Measurements from ENCODE around the gene SH2B2. TPM values are rescaled to one million over a fixed set of nuclear protein-coding genes. Genes with fewer than 3 reads are reported as not detected.
"Not testable (repeated sequence)": the region's sequence is repeated elsewhere in the genome, so short reads cannot be mapped to it uniquely, and the experiment has no call there.

Gene SH2B2
- total RNA-seq, 1 donor from 2014 or later: 17.0 TPM

DNA sequence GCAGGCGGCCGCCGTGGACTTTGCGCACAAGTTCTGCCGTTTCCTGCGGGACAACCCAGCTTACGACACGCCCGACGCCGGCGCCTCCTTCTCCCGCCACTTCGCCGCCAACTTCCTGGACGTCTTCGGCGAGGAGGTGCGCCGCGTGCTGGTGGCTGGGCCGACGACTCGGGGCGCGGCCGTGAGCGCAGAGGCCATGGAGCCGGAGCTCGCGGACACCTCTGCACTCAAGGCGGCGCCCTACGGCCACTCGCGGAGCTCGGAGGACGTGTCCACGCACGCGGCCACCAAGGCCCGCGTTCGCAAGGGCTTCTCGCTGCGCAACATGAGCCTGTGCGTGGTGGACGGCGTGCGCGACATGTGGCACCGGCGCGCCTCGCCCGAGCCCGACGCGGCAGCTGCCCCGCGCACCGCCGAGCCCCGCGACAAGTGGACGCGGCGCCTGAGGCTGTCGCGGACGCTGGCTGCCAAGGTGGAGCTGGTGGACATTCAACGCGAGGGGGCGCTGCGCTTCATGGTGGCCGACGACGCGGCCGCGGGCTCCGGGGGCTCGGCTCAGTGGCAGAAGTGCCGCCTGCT is 14.1 kb downstream of the SH2B2 start:
- Histone ChIP-seq H3K27ac (no peak overlapping the region), H3K9me3 (no peaks in the 10 kb centered on the region), H3K4me3 (no peak overlapping the region), H3K36me3 (no peaks in the 10 kb centered on the region), H3K27me3 (ENCODE audit: low read depth) (no peaks in the 10 kb centered on the region), H3K4me1 (peaks cover 13% of the 10 kb centered on the region)
- intact Hi-C loops (cut with DNase I): no loop called here
- TF ChIP-seq, protein P1, sequence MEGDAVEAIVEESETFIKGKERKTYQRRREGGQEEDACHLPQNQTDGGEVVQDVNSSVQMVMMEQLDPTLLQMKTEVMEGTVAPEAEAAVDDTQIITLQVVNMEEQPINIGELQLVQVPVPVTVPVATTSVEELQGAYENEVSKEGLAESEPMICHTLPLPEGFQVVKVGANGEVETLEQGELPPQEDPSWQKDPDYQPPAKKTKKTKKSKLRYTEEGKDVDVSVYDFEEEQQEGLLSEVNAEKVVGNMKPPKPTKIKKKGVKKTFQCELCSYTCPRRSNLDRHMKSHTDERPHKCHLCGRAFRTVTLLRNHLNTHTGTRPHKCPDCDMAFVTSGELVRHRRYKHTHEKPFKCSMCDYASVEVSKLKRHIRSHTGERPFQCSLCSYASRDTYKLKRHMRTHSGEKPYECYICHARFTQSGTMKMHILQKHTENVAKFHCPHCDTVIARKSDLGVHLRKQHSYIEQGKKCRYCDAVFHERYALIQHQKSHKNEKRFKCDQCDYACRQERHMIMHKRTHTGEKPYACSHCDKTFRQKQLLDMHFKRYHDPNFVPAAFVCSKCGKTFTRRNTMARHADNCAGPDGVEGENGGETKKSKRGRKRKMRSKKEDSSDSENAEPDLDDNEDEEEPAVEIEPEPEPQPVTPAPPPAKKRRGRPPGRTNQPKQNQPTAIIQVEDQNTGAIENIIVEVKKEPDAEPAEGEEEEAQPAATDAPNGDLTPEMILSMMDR (IDR thresholded peaks at IDR 0.05): no peak
- ATAC-seq: no peak
- DNase-seq: no peak

DNA sequence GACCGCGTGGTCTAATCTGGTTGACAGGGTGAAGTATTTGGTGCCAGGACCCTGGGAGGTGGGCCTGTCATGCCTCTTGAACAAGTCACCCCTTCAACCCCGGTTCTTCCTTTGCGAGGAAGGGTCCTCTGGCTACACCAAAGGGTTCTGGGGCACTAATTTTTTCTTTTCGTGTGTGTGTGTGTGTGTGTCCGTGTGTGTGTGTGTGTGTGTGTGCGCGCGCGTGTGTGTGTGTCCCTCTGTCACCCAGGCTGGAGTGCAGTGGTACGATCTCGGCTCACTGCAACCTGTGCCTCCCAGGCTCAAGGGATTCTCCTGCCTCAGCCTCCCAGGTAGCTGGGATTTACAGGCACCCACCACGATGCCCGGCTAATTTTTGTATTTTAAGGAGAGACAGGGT is 14.7 kb downstream of the SH2B2 start:
- H3K27me3 ChIP-seq (ENCODE audit: low read depth); intact Hi-C loops (cut with DNase I); ATAC-seq; H3K9me3 ChIP-seq; H3K36me3 ChIP-seq; H3K27ac ChIP-seq; DNase-seq; H3K4me3 ChIP-seq: not testable (repeated sequence)
- H3K4me1 ChIP-seq: peaks cover 14% of the 10 kb centered on the region

DNA sequence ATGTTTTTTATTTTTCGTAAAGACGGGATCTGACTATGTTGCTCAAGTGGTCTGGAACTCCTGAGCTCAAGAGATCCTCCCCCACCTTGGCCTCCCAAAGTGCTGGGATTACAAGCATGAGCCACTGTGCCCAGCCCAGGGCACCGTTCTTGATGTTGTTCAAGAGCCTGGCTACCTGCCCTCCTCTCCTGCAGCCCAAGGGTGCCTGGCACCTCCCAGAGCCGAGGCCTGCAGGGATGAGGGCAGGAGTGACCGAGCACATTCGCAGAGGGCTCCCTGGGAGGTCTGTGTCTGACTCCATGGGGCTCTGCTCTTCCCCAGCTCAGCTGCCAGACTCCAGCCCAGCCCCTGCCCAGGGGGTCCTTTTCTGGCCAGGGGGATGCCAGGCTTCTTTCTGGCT is 15.4 kb downstream of the SH2B2 start:
- TF ChIP-seq, protein P1 (IDR thresholded peaks at IDR 0.05): no peak
- H3K27me3 ChIP-seq (ENCODE audit: low read depth): no peaks in the 10 kb centered on the region
- no peak for ATAC-seq
- H3K4me1 ChIP-seq: peaks cover 21% of the 10 kb centered on the region
- no peaks in the 10 kb centered on the region for H3K36me3 ChIP-seq
- no peak overlapping the region for H3K27ac ChIP-seq
- intact Hi-C loops (cut with DNase I): no loop called here
- H3K4me3 ChIP-seq: no peak overlapping the region
- no peaks in the 10 kb centered on the region for H3K9me3 ChIP-seq
- no peak for DNase-seq

DNA sequence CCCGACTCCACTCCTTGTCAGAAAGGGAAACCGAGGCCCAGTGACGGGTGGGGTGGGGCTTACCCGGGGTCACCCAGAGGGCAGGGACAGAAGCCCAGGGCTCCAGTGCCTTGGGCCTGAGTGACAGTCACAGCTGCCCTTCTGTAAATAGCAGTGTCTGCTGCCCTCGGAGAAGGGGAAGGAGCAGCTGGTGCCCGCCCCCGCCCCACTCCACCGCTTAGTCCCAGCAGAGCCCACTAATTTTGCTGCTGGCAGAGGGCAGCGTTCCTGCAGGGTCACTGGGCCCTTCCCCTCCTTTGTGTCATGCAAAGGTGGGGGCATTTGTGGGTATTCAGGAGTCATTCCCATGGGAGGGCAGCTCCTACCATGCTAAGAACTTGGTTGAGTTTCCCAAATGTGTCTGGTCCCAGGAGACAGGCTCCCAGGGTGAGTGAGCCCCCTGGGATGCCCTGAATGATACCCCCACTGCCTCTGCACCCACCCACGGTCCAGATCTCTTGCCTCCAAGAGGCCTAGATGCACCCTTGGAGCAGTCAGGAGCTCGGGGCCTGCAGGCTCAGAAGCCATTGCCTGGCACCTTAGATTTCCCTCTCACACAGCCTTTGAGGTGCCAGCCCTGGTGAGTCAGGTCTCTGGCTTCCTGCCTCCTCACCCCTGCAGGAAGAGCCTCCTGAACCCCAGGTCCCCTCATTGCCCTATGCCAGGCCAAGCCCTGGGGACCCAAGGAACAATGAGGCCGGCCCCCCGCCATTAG is 17.2 kb downstream of the SH2B2 start:
- peaks cover 28% of the 10 kb centered on the region for H3K4me1 ChIP-seq
- ATAC-seq: no peak
- H3K27me3 ChIP-seq (ENCODE audit: low read depth): no peaks in the 10 kb centered on the region
- no peaks in the 10 kb centered on the region for H3K9me3 ChIP-seq
- intact Hi-C loops (cut with DNase I): no loop called here
- H3K27ac ChIP-seq: no peak overlapping the region
- peaks cover 4% of the 10 kb centered on the region for H3K36me3 ChIP-seq
- H3K4me3 ChIP-seq: no peak overlapping the region
- no peak for DNase-seq
- TF ChIP-seq, protein P1 (IDR thresholded peaks at IDR 0.05): no peak

DNA sequence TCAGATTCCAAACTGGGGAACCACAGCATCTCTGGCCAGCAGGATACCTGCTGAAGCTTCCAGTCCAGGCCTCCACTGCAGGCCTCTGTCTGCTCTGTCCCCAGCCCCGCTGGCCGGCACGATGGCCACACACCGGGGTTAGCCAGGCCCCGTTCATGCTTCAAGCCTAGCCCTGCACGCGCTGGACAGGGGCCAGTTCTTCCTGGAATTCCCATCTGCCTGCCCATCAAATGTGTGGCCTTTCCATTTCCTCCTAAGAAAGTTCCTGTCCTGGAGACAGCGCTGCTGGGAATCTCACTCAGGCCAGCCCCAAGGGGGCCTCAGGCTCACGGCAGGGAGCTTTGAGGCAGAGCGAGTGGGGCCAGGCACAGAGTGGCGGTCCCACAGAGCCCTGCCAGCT is 18.0 kb downstream of the SH2B2 start:
- H3K27ac ChIP-seq: no peak overlapping the region
- intact Hi-C loops (cut with DNase I): no loop called here
- DNase-seq: no peak
- peaks cover 28% of the 10 kb centered on the region for H3K4me1 ChIP-seq
- H3K4me3 ChIP-seq: no peak overlapping the region
- TF ChIP-seq, protein P1 (IDR thresholded peaks at IDR 0.05): no peak
- ATAC-seq: no peak
- no peaks in the 10 kb centered on the region for H3K27me3 ChIP-seq (ENCODE audit: low read depth)
- peaks cover 6% of the 10 kb centered on the region for H3K36me3 ChIP-seq
- no peaks in the 10 kb centered on the region for H3K9me3 ChIP-seq
